GM12872 (cell line): ENCODE data around the gene CES2.

Source experiments
- CTCF ChIP-seq: IDR thresholded peaks from 3 replicates; pipeline ENCODE4 v1.5.1; 2011; ENCODE audit warnings: low read depth, mild to moderate bottlenecking, low read length, moderate library complexity; ENCODE audit not compliant: insufficient read depth

CES2 gene

GRCh38 chr16:66979011-66979717 is 43.8 kb downstream of the CES2 start:
- no peak for TF ChIP-seq CTCF

GRCh38 chr16:66983033-66983432 is 47.7 kb downstream of the CES2 start:
- no peak for TF ChIP-seq CTCF

DNA sequence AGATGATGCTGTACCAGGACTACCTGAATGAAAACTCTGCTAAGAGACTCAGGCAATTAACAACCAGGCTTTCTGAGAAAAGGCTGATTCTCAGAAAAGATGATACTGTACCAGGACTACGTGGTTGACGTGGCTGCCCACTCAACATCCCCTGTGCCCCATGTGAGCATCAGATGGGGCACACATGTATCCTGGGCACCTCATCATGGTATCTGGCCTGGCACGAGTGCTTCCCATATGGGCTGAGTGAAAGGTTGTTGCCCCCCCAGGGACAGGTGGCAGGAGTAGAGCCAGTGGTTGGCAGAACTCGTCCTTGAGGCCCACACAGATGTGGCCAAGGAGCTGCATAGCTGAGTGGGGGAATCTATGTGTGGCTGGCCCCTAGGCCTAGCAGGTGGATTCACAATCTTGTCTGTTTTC is 49.6 kb downstream of the CES2 start:
- no peak for TF ChIP-seq CTCF

DNA sequence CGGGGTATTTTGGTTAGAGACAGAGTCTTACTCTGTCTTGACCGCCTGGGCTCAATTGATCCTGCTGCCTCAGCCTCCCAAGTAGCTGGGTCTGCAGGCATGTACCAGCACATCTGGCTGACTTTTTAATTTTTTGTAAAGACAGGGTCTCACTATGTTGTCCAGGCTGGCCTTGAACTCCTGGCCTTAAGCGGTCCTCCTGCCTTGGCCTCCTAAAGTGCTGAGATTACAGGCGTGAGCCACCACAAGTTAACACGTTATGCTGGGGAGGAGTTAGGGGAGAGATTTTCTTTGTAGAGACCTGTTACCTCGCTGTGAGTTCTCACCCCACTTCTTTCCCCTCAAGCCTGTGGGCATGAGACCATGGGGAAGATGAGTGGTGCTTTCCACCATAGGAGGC is 51.2 kb downstream of the CES2 start:
- TF ChIP-seq CTCF = no peak

- TF ChIP-seq CTCF = no peak
Observed at GRCh38 chr16:66988197-66988788, 53.0 kb downstream of the CES2 start, which contains the start of gene CES4A. Gene CES4A (plus strand): TSS chr16:66988589. CDS start chr16:66988773, 184 bp downstream.

GRCh38 chr16:66991545-66992077 is 56.3 kb downstream of the CES2 start:
- TF ChIP-seq CTCF = no peak
